MM.1S (cell line): ENCODE results near the gene FBXW4.

Experiments
- CTCF ChIP-seq: fragments of 300-600 bp; sonication (generic); IDR thresholded peaks from 2 replicates; pipeline ENCODE4 v1.5.1; 2016; ENCODE audit warnings: antibody characterized with exemption, low read length, mixed read lengths
- EZH2 ChIP-seq: fragments of 300-600 bp; sonication (generic); optimal IDR thresholded peaks from 2 replicates; pipeline ENCODE3; 2017; ENCODE audit warnings: low read depth, mild to moderate bottlenecking, antibody characterized with exemption, low read length, mixed read lengths
- EZH2phosphoT487 ChIP-seq: fragments of 300-600 bp; sonication (generic); IDR thresholded peaks from 2 replicates; pipeline ENCODE4 v1.6.1; 2018; ENCODE audit warnings: antibody characterized with exemption, low read length

GRCh38 chr10:101630633-101630920, 64.4 kb downstream of the FBXW4 start:
- TF ChIP-seq CTCF (no peak), EZH2 (no peak), EZH2phosphoT487 (no peak)
